ENCODE measurements around the gene PPDPF.
A peak's percentile ranks its signal among the peaks of the same experiment; 100 is the strongest.

PPDPF gene, protein sequence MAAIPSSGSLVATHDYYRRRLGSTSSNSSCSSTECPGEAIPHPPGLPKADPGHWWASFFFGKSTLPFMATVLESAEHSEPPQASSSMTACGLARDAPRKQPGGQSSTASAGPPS

DNA sequence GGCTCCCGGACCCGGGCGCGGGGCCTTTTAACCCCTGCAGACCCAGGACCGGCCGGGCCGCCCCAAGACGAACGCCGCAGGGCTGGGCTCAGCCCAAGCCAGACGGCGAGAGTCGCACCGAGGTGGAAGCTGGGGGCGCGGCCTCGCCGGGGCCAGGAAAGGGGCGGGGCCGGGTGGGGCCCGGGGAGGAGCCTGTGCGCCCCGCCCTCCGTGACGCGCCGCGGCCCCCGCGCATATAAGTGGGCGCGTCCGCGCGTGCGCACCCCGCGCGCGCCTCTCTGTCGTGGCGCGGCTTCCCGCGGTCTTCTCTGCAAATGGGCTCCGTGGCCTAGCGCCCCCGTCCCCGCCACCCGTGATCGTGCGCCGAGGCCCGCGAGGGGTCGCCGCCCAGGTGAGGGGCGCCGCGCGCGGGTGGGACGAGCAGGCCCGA lies at the start of gene PPDPF:
Gene PPDPF, plus strand, starts transcription at position 262 of the 430 bp plus-strand sequence. CDS start 544 bp downstream, outside the sequence.
- H3K9me3 ChIP-seq (ENCODE audit: control insufficient read depth, insufficient read depth, low read length) = peaks cover 5% of the 10 kb centered on the region; the same call in 1 of the 2 replicates
- H3K9me2 ChIP-seq (replicated peaks; ENCODE audit: control insufficient read depth, low read length) = no peaks in the 10 kb centered on the region
- peaks cover 14% of the 10 kb centered on the region for H4K20me1 ChIP-seq (ENCODE audit: control insufficient read depth, insufficient read depth, low read depth, low read length)
- TF ChIP-seq, protein P1, sequence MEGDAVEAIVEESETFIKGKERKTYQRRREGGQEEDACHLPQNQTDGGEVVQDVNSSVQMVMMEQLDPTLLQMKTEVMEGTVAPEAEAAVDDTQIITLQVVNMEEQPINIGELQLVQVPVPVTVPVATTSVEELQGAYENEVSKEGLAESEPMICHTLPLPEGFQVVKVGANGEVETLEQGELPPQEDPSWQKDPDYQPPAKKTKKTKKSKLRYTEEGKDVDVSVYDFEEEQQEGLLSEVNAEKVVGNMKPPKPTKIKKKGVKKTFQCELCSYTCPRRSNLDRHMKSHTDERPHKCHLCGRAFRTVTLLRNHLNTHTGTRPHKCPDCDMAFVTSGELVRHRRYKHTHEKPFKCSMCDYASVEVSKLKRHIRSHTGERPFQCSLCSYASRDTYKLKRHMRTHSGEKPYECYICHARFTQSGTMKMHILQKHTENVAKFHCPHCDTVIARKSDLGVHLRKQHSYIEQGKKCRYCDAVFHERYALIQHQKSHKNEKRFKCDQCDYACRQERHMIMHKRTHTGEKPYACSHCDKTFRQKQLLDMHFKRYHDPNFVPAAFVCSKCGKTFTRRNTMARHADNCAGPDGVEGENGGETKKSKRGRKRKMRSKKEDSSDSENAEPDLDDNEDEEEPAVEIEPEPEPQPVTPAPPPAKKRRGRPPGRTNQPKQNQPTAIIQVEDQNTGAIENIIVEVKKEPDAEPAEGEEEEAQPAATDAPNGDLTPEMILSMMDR (IDR thresholded peaks at IDR 0.05; ENCODE audit: low read depth, low read length, poor library complexity, severe bottlenecking) = no peak
- TF ChIP-seq EZH2phosphoT487 (IDR thresholded peaks at IDR 0.05; ENCODE audit: borderline replicate concordance, low read length) = no peak
- peak within 1 kb of the TSS; percentile 92 for H3K4me2 ChIP-seq (ENCODE audit: low read length)
- peaks cover 7% of the 10 kb centered on the region; the same call in 1 of the 2 replicates for H3F3A ChIP-seq (ENCODE audit: control insufficient read depth, insufficient read depth)
- peak within 1 kb of the TSS; percentile 26; the same call in 1 of the 2 replicates for H3K27ac ChIP-seq (ENCODE audit: low read depth, low read length)
- H3K79me2 ChIP-seq (ENCODE audit: control insufficient read depth, low read length) = peaks cover 13% of the 10 kb centered on the region
- peak within 1 kb of the TSS; percentile 96 for H3K4me3 ChIP-seq (ENCODE audit: low read length)
- H3K4me1 ChIP-seq (ENCODE audit: control insufficient read depth, low read length) = peaks cover 15% of the 10 kb centered on the region
- peaks cover 8% of the 10 kb centered on the region for H3K27me3 ChIP-seq (ENCODE audit: control insufficient read depth, low read length)
- H3K36me3 ChIP-seq (ENCODE audit: control insufficient read depth, low read length) = peaks cover 22% of the 10 kb centered on the region

DNA sequence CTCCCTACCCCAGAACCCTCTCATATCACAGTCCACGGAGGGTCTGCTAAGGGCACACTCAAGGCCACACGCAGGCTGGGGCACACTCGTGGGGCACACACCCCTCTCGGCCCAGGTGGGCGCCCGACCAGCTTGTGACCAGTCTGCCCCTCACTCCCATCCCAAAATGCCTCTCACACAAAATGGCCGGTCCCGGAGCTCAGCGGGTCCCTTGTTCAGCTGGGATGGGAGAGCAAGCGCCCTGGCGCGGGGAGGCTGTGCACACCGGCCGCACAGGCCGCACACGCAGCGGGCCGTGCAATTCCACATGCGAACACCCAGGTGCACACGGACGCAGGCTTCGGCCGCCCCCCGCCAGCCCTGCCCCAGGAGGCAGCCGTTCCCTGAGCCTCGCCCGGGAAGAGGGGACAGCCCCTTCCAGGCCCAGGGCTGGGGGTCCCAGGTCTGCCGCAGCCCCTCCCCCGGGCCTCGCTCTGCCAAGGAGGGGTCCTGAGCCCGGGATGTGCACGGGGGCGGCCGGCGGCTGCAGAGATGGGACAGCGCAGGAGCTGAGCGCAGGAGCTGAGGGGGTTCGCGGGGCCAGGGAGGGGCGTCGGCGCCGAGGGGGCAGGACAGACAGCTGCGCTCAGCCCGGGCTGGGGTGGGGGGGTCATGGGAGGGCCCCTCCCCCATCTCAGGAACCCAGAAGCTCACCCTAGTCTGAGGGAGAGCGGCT lies 49.4 kb upstream of the PPDPF start:
- no peaks in the 10 kb centered on the region for H3K79me2 ChIP-seq (ENCODE audit: control insufficient read depth, low read length)
- no peaks in the 10 kb centered on the region for H3K4me1 ChIP-seq (ENCODE audit: control insufficient read depth, low read length)
- H3K9me2 ChIP-seq (replicated peaks; ENCODE audit: control insufficient read depth, low read length) = no peaks in the 10 kb centered on the region
- no peak overlapping the region for H3K27ac ChIP-seq (ENCODE audit: low read depth, low read length)
- TF ChIP-seq, protein P1 (IDR thresholded peaks at IDR 0.05; ENCODE audit: low read depth, low read length, poor library complexity, severe bottlenecking) = no peak
- TF ChIP-seq EZH2phosphoT487 (IDR thresholded peaks at IDR 0.05; ENCODE audit: borderline replicate concordance, low read length) = no peak
- no peaks in the 10 kb centered on the region for H3K9me3 ChIP-seq (ENCODE audit: control insufficient read depth, insufficient read depth, low read length)
- no peaks in the 10 kb centered on the region for H4K20me1 ChIP-seq (ENCODE audit: control insufficient read depth, insufficient read depth, low read depth, low read length)
- H3K36me3 ChIP-seq (ENCODE audit: control insufficient read depth, low read length) = no peaks in the 10 kb centered on the region
- H3F3A ChIP-seq (ENCODE audit: control insufficient read depth, insufficient read depth) = no peaks in the 10 kb centered on the region
- H3K27me3 ChIP-seq (ENCODE audit: control insufficient read depth, low read length) = peaks cover 21% of the 10 kb centered on the region
- no peak overlapping the region for H3K4me3 ChIP-seq (ENCODE audit: low read length)
- H3K4me2 ChIP-seq (ENCODE audit: low read length) = no peak overlapping the region

DNA sequence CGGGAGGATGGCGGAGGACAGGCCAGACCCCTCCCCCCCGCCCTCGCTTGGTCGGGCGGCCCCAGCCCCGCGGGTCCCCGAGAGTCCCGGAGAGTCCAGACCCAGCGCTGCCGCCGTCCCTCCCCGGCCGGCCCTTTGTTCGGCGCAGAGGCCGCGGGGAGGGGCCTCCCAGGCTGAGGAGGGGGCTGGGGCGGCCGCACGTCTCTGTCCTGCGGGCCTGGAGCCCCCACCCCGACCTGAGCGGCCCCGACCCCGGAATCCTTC lies 48.9 kb upstream of the PPDPF start:
- H3K9me3 ChIP-seq (ENCODE audit: control insufficient read depth, insufficient read depth, low read length) = no peaks in the 10 kb centered on the region
- H3K79me2 ChIP-seq (ENCODE audit: control insufficient read depth, low read length) = no peaks in the 10 kb centered on the region
- no peaks in the 10 kb centered on the region for H4K20me1 ChIP-seq (ENCODE audit: control insufficient read depth, insufficient read depth, low read depth, low read length)
- no peak for TF ChIP-seq EZH2phosphoT487 (IDR thresholded peaks at IDR 0.05; ENCODE audit: borderline replicate concordance, low read length)
- H3K36me3 ChIP-seq (ENCODE audit: control insufficient read depth, low read length) = no peaks in the 10 kb centered on the region
- no peak overlapping the region for H3K4me3 ChIP-seq (ENCODE audit: low read length)
- H3K27me3 ChIP-seq (ENCODE audit: control insufficient read depth, low read length) = peaks cover 21% of the 10 kb centered on the region
- H3K27ac ChIP-seq (ENCODE audit: low read depth, low read length) = no peak overlapping the region
- no peaks in the 10 kb centered on the region for H3F3A ChIP-seq (ENCODE audit: control insufficient read depth, insufficient read depth)
- H3K9me2 ChIP-seq (replicated peaks; ENCODE audit: control insufficient read depth, low read length) = no peaks in the 10 kb centered on the region
- no peak overlapping the region for H3K4me2 ChIP-seq (ENCODE audit: low read length)
- H3K4me1 ChIP-seq (ENCODE audit: control insufficient read depth, low read length) = no peaks in the 10 kb centered on the region

Data from DOHH2 (cell line).